ENCODE results near the gene RFXANK. TPM values are rescaled to one million over a fixed set of nuclear protein-coding genes. Genes with fewer than 3 reads are reported as not detected.

The RFXANK gene
- total and polyA plus RNA-seq, 4 donors = 46.6 to 148 (median 98.6) TPM

DNA sequence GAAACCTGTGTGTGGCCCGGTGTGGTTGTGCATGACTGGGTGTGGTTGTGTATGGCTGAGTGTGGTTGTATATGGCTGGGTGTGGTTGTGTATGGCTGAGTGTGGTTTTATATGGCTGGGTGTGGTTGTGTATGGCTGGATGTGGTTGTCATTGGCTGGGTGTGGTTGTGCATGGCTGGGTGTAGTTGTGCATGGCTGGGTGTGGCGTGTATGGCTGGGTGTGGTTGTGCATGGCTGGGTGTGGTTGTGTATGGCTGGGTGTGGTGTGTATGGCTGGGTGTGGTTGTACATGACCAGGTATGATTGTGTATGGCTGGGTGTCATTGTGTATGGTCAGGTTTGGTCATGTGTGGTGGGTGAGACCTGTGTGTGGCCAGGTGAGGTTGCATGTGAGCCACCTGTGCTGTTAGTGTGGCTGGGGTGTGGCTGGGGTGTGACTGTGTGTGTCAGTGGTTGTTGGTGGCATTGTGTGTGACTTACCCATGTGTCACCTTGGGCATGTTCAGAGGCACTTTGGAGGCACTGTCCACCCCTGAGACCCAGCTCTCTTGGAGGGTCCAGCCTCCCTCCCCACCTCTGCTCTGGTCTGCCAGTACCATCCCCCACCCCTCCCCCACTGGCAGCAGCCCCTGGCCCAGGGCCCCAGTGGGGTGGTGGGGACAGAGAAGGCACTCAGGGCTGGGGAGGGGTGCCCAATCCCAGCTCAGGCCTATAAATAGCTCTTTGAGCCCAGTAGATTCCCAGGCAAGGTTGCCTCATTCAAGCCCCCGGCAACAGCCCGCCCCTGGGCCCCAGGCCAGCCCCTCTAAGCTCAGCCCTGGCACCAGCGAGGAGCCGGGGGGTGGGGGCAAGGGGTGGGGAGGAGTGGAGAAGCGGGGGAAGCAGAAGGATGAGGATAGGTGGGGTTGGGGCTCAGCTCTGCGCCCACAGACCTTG is 15.8 kb downstream of the RFXANK start:
- DNase-seq (no peak), ATAC-seq (ENCODE audit: insufficient read depth, low FRiP score) (no peak)
- Histone ChIP-seq H3K27me3 (ENCODE audit: control insufficient read depth in 3 of 3, insufficient read depth in 3 of 3, low read length in 2 of 3) (peaks cover 3 to 21% (median 13%) of the 10 kb centered on the region in 3 donors), H3K4me3 (no peak overlapping the region), H3K36me3 (ENCODE audit: control insufficient read depth in 4 of 4, insufficient read depth in 4 of 4, low read length in 4 of 4) (no peaks in the 10 kb centered on the region), H3K4me1 (ENCODE audit: control insufficient read depth in 5 of 5, insufficient read depth in 5 of 5, low read length in 5 of 5) (peaks cover 0 to 7% (median 0%) of the 10 kb centered on the region in 5 donors), H3K27ac (ENCODE audit: low read depth in 1 of 2, low read length in 1 of 2) (no peak overlapping the region), H3K9me3 (ENCODE audit: control insufficient read depth in 4 of 4, insufficient read depth in 3 of 4, low read length in 3 of 4) (peaks cover 0 to 5% (median 0%) of the 10 kb centered on the region in 4 donors), H3K9ac (ENCODE audit: insufficient read depth in 1 of 2, low read length in 2 of 2) (no peak overlapping the region)
- WGBS, 2 donors = 53 to 60% methylated on average over 8 of the region's 8 CpGs
- TF ChIP-seq, protein P1, sequence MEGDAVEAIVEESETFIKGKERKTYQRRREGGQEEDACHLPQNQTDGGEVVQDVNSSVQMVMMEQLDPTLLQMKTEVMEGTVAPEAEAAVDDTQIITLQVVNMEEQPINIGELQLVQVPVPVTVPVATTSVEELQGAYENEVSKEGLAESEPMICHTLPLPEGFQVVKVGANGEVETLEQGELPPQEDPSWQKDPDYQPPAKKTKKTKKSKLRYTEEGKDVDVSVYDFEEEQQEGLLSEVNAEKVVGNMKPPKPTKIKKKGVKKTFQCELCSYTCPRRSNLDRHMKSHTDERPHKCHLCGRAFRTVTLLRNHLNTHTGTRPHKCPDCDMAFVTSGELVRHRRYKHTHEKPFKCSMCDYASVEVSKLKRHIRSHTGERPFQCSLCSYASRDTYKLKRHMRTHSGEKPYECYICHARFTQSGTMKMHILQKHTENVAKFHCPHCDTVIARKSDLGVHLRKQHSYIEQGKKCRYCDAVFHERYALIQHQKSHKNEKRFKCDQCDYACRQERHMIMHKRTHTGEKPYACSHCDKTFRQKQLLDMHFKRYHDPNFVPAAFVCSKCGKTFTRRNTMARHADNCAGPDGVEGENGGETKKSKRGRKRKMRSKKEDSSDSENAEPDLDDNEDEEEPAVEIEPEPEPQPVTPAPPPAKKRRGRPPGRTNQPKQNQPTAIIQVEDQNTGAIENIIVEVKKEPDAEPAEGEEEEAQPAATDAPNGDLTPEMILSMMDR (IDR thresholded peaks at IDR 0.05; ENCODE audit: control extremely low read depth, extremely low read depth) = no peak

DNA sequence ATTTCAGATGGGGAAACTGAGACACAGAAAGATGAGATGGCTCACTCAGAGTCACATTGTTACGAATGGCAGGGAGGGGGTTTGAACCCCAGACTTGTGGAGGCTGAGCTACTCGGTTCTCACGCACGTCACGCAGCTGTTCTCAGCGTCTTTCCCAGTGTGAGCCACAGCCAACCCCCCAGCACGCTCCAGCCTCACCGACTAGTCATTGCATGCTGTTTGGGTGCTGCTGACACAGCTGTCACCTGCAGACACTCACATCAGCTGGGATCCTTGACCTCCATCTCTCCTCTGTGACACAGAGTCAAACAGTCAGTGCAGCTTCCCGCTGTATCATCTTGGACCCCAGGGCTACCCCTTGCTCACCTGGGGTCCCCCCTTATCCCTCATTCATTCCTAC is 17.3 kb downstream of the RFXANK start:
- H3K27me3 ChIP-seq (ENCODE audit: control insufficient read depth in 3 of 3, insufficient read depth in 3 of 3, low read length in 2 of 3) = peaks cover 3 to 35% (median 22%) of the 10 kb centered on the region in 3 donors
- TF ChIP-seq, protein P1 (IDR thresholded peaks at IDR 0.05; ENCODE audit: control extremely low read depth, extremely low read depth) = no peak

DNA sequence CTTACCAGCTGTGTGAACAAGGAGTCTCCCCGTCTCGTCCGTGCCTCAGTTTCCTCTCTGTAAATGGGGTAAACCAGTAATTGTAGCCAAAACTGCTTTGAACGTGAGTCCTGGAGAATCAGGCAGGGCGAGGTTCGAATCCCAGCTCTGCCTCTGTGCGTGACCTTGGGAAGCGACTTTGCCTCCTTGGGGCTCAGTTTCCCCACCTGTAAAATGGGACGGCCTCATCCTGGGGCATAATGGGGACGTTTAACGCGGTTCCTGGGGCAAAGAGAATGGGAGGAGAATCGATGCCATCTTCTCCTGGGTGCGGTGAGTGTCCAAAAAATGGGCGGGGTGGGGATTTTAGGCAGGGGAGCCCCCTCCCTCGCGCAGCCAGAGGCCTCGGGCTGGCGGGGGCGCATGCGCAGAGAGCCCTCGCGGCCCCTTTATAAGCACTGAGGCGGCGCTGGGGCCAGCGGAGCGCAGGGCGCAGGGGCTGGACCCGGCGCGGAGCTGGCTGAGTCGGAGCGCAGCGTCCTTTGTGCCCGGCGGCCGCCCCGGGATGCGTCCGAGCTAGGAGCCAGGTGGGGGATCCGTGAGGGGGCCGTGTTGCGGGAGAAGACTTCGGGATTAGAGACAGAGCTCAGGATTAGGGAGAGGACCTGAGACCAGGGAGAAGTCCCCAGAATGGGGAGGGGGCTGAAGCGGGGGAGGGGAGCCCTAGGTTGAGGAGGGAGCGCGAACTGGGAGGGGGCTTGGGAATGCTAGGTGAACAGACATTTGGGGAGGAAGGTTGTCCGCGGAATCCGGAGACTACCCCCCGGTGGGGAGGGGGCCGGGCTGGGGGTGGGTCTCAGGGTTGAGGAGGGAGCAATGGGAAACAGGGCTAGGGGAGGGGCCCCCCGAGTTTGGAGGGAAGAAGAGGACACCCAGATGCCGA is 19.7 kb downstream of the RFXANK start, which contains the start of gene NCAN:
Gene NCAN (plus strand): TSS at position 460 of the 922 bp plus-strand sequence. CDS start 4,996 bp downstream, outside the sequence.
- H3K27ac ChIP-seq (ENCODE audit: low read depth in 1 of 2, low read length in 1 of 2) = no peak within 1 kb of the TSS
- 9% methylated on average over 49 to 54 of the region's 54 CpGs for WGBS, 2 donors
- H3K9ac ChIP-seq (ENCODE audit: insufficient read depth in 1 of 2, low read length in 2 of 2) = no peak within 1 kb of the TSS
- peaks cover 7 to 36% (median 22%) of the 10 kb centered on the region in 3 donors for H3K27me3 ChIP-seq (ENCODE audit: control insufficient read depth in 3 of 3, insufficient read depth in 3 of 3, low read length in 2 of 3)
- no peaks in the 10 kb centered on the region for H3K36me3 ChIP-seq (ENCODE audit: control insufficient read depth in 4 of 4, insufficient read depth in 4 of 4, low read length in 4 of 4)
- TF ChIP-seq, protein P1 (IDR thresholded peaks at IDR 0.05; ENCODE audit: control extremely low read depth, extremely low read depth) = no peak
- H3K4me3 ChIP-seq = no peak within 1 kb of the TSS
- peaks cover 0 to 5% (median 0%) of the 10 kb centered on the region in 4 donors for H3K9me3 ChIP-seq (ENCODE audit: control insufficient read depth in 4 of 4, insufficient read depth in 3 of 4, low read length in 3 of 4)
- ATAC-seq (ENCODE audit: insufficient read depth, low FRiP score) (no peak), DNase-seq (no peak)
- H3K4me1 ChIP-seq (ENCODE audit: control insufficient read depth in 5 of 5, insufficient read depth in 5 of 5, low read length in 5 of 5) = peaks cover 0 to 9% (median 0%) of the 10 kb centered on the region in 5 donors

More for the DNA sequence above, 17.3 kb downstream of the RFXANK start:
- no peak overlapping the region for H3K27ac ChIP-seq (ENCODE audit: low read depth in 1 of 2, low read length in 1 of 2)
- H3K9me3 ChIP-seq (ENCODE audit: control insufficient read depth in 4 of 4, insufficient read depth in 3 of 4, low read length in 3 of 4) = peaks cover 0 to 5% (median 0%) of the 10 kb centered on the region in 4 donors
- no peaks in the 10 kb centered on the region for H3K36me3 ChIP-seq (ENCODE audit: control insufficient read depth in 4 of 4, insufficient read depth in 4 of 4, low read length in 4 of 4)
- DNase-seq (no peak), ATAC-seq (ENCODE audit: insufficient read depth, low FRiP score) (no peak)
- whole genome bisulfite sequencing, 2 donors = 59 to 63% methylated on average over 9 of the region's 9 CpGs
- no peak overlapping the region for H3K4me3 ChIP-seq
- H3K4me1 ChIP-seq (ENCODE audit: control insufficient read depth in 5 of 5, insufficient read depth in 5 of 5, low read length in 5 of 5) = peaks cover 0 to 7% (median 0%) of the 10 kb centered on the region in 5 donors
- H3K9ac ChIP-seq (ENCODE audit: insufficient read depth in 1 of 2, low read length in 2 of 2) = no peak overlapping the region
